IPS-NIHi7 (cell line): Measurements from ENCODE around the gene ADISSP.
A peak's percentile ranks its signal among the peaks of the same experiment; 100 is the strongest.

Experiments used
- DNase-seq: peaks from one replicate; pipeline ENCODE4 v3.0.0; 2012; ENCODE audit warnings: mixed read lengths; ENCODE audit errors: extremely low spot score

ADISSP gene

GRCh38 chr20:3738111-3739053, 29.2 kb downstream of the ADISSP start:
- DNase-seq: no peak

GRCh38 chr20:3735768-3736167, 31.8 kb downstream of the ADISSP start:
- DNase-seq: no peak

- no peak for DNase-seq
Observed at GRCh38 chr20:3734111-3734843, 33.3 kb downstream of the ADISSP start.

GRCh38 chr20:3733119-3733995, 34.2 kb downstream of the ADISSP start:
- DNase-seq: no peak

- DNase-seq: peak; percentile 86
Observed at GRCh38 chr20:3732327-3733118, 35.0 kb downstream of the ADISSP start, which contains the start of gene HSPA12B. Gene HSPA12B, plus strand, starts transcription at chr20:3732685. Its CDS starts 5,990 bp downstream, at chr20:3738675.

GRCh38 chr20:3731944-3732326, 35.6 kb downstream of the ADISSP start:
- no peak for DNase-seq

- DNase-seq: no peak
Observed at GRCh38 chr20:3730803-3731672, 36.5 kb downstream of the ADISSP start.

GRCh38 chr20:3729811-3730540, 37.6 kb downstream of the ADISSP start:
- no peak for DNase-seq

- DNase-seq: no peak
Observed at GRCh38 chr20:3729378-3729777, 38.2 kb downstream of the ADISSP start.

GRCh38 chr20:3728876-3729275, 38.7 kb downstream of the ADISSP start:
- DNase-seq: no peak

GRCh38 chr20:3728354-3728753, 39.2 kb downstream of the ADISSP start:
- DNase-seq: no peak

GRCh38 chr20:3727401-3728021, 40.0 kb downstream of the ADISSP start:
- DNase-seq: no peak

GRCh38 chr20:3724356-3724755, 43.2 kb downstream of the ADISSP start:
- no peak for DNase-seq

- DNase-seq: no peak
Observed at GRCh38 chr20:3723284-3723683, 44.3 kb downstream of the ADISSP start.

- DNase-seq: no peak
Observed at GRCh38 chr20:3721912-3722311, 45.6 kb downstream of the ADISSP start.

- DNase-seq: no peak
Observed at GRCh38 chr20:3720626-3721025, 46.9 kb downstream of the ADISSP start.

- no peak for DNase-seq
Observed at GRCh38 chr20:3720068-3720467, 47.5 kb downstream of the ADISSP start.

GRCh38 chr20:3719046-3719445, 48.5 kb downstream of the ADISSP start:
- DNase-seq: no peak
